ENCODE results near the gene ROMO1. TPM values are rescaled to one million over a fixed set of nuclear protein-coding genes. Genes with fewer than 3 reads are reported as not detected.
"Not testable (repeated sequence)": the region's sequence is repeated elsewhere in the genome, so short reads cannot be mapped to it uniquely, and the experiment has no call there.

The ROMO1 gene
- total RNA-seq, 1 donor, result 124 TPM

- no peak for DNase-seq (ENCODE audit: insufficient read length, low spot score, missing footprints)
- no peaks in the 10 kb centered on the region for H3K27me3 ChIP-seq (ENCODE audit: insufficient read depth, low read length)
- H3K9me3 ChIP-seq (ENCODE audit: low read depth, low read length), result no peaks in the 10 kb centered on the region
- H3K36me3 ChIP-seq (ENCODE audit: insufficient read depth, low read length), result peaks cover 98% of the 10 kb centered on the region
- no peak overlapping the region for H3K4me2 ChIP-seq (ENCODE audit: insufficient read depth, low read length)
- H3K4me3 ChIP-seq (ENCODE audit: insufficient read depth, low read length), result no peak overlapping the region
- H3K27ac ChIP-seq (ENCODE audit: low read depth, low read length), result no peak overlapping the region
- H4K20me1 ChIP-seq (ENCODE audit: insufficient read depth, low read length), result peaks cover 78% of the 10 kb centered on the region
- no peak overlapping the region for H2AFZ ChIP-seq (ENCODE audit: low read length)
- TF ChIP-seq, protein P1, sequence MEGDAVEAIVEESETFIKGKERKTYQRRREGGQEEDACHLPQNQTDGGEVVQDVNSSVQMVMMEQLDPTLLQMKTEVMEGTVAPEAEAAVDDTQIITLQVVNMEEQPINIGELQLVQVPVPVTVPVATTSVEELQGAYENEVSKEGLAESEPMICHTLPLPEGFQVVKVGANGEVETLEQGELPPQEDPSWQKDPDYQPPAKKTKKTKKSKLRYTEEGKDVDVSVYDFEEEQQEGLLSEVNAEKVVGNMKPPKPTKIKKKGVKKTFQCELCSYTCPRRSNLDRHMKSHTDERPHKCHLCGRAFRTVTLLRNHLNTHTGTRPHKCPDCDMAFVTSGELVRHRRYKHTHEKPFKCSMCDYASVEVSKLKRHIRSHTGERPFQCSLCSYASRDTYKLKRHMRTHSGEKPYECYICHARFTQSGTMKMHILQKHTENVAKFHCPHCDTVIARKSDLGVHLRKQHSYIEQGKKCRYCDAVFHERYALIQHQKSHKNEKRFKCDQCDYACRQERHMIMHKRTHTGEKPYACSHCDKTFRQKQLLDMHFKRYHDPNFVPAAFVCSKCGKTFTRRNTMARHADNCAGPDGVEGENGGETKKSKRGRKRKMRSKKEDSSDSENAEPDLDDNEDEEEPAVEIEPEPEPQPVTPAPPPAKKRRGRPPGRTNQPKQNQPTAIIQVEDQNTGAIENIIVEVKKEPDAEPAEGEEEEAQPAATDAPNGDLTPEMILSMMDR (IDR thresholded peaks at IDR 0.05; ENCODE audit: extremely low read depth, low read depth, low read length), result no peak
- H3K79me2 ChIP-seq (ENCODE audit: insufficient read depth, low read length), result peaks cover 97% of the 10 kb centered on the region
- peaks cover 16% of the 10 kb centered on the region for H3K4me1 ChIP-seq (ENCODE audit: insufficient read depth, low read length)
Measured at GRCh38 chr20:35714127-35714526, 14.9 kb downstream of the ROMO1 start.

DNA sequence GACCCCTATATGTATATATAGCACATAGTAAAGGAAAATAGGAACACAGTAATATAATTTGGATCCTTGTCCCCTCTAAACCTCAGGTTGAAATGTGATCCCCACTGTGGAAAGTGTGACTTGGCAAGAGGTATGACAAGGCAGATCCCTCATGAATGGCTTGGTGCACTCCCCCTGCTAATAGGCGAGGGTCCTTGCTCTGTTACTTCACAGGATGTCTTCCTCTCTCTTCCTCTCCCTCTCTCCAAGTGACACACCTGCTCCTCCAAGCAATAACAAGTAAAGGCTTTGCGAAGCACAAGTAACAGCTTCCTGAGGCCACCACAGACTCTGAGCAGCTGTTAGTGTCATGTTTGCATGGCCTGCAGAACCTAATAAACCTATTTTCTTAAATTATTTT is 16.4 kb downstream of the ROMO1 start:
- Histone ChIP-seq H4K20me1 (ENCODE audit: insufficient read depth, low read length) (peaks cover 78% of the 10 kb centered on the region), H3K27ac (ENCODE audit: low read depth, low read length) (peak overlapping the region; percentile 19), H2AFZ (ENCODE audit: low read length) (no peak overlapping the region), H3K4me3 (ENCODE audit: insufficient read depth, low read length) (no peak overlapping the region), H3K4me2 (ENCODE audit: insufficient read depth, low read length) (no peak overlapping the region), H3K79me2 (ENCODE audit: insufficient read depth, low read length) (peaks cover 97% of the 10 kb centered on the region), H3K9me3 (ENCODE audit: low read depth, low read length) (no peaks in the 10 kb centered on the region), H3K36me3 (ENCODE audit: insufficient read depth, low read length) (peaks cover 98% of the 10 kb centered on the region), H3K4me1 (ENCODE audit: insufficient read depth, low read length) (peaks cover 13% of the 10 kb centered on the region), H3K27me3 (ENCODE audit: insufficient read depth, low read length) (no peaks in the 10 kb centered on the region)
- TF ChIP-seq, protein P1 (IDR thresholded peaks at IDR 0.05; ENCODE audit: extremely low read depth, low read depth, low read length), result no peak
- DNase-seq (ENCODE audit: insufficient read length, low spot score, missing footprints), result no peak

- peaks cover 97% of the 10 kb centered on the region for H3K79me2 ChIP-seq (ENCODE audit: insufficient read depth, low read length)
- H3K4me1 ChIP-seq (ENCODE audit: insufficient read depth, low read length), result peaks cover 12% of the 10 kb centered on the region
- H3K27me3 ChIP-seq (ENCODE audit: insufficient read depth, low read length), result no peaks in the 10 kb centered on the region
- H3K4me2 ChIP-seq (ENCODE audit: insufficient read depth, low read length), result no peak overlapping the region
- peaks cover 98% of the 10 kb centered on the region for H3K36me3 ChIP-seq (ENCODE audit: insufficient read depth, low read length)
- peaks cover 78% of the 10 kb centered on the region for H4K20me1 ChIP-seq (ENCODE audit: insufficient read depth, low read length)
- no peak overlapping the region for H3K4me3 ChIP-seq (ENCODE audit: insufficient read depth, low read length)
- no peak for DNase-seq (ENCODE audit: insufficient read length, low spot score, missing footprints)
- H3K9me3 ChIP-seq (ENCODE audit: low read depth, low read length), result no peaks in the 10 kb centered on the region
- H2AFZ ChIP-seq (ENCODE audit: low read length), result no peak overlapping the region
- H3K27ac ChIP-seq (ENCODE audit: low read depth, low read length), result peak overlapping the region; percentile 17
- TF ChIP-seq, protein P1 (IDR thresholded peaks at IDR 0.05; ENCODE audit: extremely low read depth, low read depth, low read length), result no peak
Measured at GRCh38 chr20:35716330-35716729, 17.1 kb downstream of the ROMO1 start.

DNA sequence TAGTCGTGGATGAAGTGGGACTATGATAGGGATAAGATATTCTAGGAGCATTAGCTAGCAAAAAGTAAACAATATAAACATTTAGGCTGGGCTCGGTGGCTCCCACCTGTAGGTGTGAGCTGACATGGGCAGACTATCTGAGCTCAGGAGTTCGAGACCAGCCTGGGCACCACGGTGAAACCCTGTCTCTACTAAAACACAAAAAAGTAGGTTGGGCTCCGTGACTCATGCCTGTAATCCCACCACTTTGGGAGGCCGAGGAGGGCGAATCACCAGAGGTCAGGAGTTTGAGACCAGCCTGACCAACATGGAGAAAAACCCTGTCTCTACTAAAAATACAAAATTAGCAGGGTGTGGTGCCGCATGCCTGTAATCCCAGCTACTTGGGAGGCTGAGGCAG is 19.1 kb downstream of the ROMO1 start:
- H3K79me2 ChIP-seq (ENCODE audit: insufficient read depth, low read length), result peaks cover 97% of the 10 kb centered on the region
- not testable (repeated sequence) for DNase-seq (ENCODE audit: insufficient read length, low spot score, missing footprints); H3K4me2 ChIP-seq (ENCODE audit: insufficient read depth, low read length); H3K4me3 ChIP-seq (ENCODE audit: insufficient read depth, low read length); H2AFZ ChIP-seq (ENCODE audit: low read length); H3K27me3 ChIP-seq (ENCODE audit: insufficient read depth, low read length); H3K4me1 ChIP-seq (ENCODE audit: insufficient read depth, low read length); H3K9me3 ChIP-seq (ENCODE audit: low read depth, low read length)
- H3K36me3 ChIP-seq (ENCODE audit: insufficient read depth, low read length), result peaks cover 99% of the 10 kb centered on the region
- peaks cover 84% of the 10 kb centered on the region for H4K20me1 ChIP-seq (ENCODE audit: insufficient read depth, low read length)
- peak overlapping the region; percentile 30 for H3K27ac ChIP-seq (ENCODE audit: low read depth, low read length)

Measured in osteoblast (primary cell).